ENCODE measurements around the gene PGLYRP3.

PGLYRP3 gene, protein sequence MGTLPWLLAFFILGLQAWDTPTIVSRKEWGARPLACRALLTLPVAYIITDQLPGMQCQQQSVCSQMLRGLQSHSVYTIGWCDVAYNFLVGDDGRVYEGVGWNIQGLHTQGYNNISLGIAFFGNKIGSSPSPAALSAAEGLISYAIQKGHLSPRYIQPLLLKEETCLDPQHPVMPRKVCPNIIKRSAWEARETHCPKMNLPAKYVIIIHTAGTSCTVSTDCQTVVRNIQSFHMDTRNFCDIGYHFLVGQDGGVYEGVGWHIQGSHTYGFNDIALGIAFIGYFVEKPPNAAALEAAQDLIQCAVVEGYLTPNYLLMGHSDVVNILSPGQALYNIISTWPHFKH

GRCh38 chr1:153312570-153313186 is at the start of gene PGLYRP3:
TSS of gene PGLYRP3 (minus strand) at chr1:153312952. CDS start at chr1:153310665, 2,287 bp downstream.
- DNase-seq (ENCODE audit: extremely low read depth in 1 of 2, low read depth in 1 of 2), result no peak

DNA sequence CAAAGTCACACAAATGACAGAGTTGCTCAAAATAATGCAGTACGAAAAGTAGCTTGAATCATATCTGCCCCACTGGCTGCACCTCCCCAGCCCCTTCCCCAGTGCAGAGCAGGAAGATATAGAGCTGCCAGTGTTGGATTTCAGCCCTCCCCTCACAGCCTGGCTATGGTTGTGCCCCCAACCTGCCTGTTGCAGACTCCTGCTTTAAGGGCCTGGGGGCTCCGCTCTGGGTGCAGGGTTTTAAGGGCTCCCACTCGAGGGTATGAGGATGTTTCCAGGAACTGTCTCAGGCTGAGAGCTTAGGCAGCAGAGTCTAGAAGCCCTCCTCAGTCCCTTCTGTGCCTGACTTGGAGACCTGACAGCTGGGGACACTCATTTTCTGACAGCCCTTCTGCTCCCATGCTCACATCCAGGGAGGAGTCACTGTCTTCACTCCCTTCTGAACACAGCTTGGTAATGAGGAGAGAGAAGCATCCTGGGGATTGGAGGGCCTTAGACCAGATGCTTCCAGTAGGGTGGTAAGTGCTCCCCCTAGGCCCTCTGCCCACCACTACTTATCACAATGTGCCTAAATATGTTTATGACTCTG is 49.5 kb upstream of the PGLYRP3 start:
- DNase-seq (ENCODE audit: extremely low read depth in 1 of 2, low read depth in 1 of 2), result no peak

DNA sequence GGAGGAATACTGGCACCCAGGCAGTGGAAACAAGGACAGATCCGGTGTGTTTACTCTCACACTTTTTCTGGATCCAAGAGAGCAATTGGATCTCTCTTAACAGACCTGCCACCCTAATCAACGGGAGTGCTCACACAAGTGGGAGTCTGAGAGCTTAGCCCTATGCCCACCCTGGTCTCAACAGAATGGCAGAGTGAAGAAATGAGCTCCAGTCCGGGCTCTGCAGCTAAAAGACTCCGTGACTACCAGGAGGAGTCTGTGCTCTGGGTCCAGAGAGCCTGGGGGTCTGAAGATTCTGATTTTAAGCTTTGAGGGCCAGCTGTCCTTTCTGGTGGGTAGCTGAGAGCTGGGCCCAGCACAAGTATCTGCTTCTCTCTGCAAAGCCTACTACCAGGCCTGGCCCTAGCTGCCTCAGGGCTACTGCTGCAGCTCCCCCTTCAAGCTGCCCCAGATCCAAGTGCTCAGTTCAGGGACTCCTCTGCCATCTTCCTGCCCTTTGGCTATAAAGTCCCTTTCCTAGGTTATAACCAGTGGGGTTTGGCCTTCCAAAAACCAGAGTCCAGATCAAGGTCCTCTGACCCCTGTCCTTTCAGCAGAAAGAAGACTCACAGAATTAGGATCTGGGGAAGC is 48.8 kb upstream of the PGLYRP3 start:
- DNase-seq (ENCODE audit: extremely low read depth in 1 of 2, low read depth in 1 of 2), result no peak

DNA sequence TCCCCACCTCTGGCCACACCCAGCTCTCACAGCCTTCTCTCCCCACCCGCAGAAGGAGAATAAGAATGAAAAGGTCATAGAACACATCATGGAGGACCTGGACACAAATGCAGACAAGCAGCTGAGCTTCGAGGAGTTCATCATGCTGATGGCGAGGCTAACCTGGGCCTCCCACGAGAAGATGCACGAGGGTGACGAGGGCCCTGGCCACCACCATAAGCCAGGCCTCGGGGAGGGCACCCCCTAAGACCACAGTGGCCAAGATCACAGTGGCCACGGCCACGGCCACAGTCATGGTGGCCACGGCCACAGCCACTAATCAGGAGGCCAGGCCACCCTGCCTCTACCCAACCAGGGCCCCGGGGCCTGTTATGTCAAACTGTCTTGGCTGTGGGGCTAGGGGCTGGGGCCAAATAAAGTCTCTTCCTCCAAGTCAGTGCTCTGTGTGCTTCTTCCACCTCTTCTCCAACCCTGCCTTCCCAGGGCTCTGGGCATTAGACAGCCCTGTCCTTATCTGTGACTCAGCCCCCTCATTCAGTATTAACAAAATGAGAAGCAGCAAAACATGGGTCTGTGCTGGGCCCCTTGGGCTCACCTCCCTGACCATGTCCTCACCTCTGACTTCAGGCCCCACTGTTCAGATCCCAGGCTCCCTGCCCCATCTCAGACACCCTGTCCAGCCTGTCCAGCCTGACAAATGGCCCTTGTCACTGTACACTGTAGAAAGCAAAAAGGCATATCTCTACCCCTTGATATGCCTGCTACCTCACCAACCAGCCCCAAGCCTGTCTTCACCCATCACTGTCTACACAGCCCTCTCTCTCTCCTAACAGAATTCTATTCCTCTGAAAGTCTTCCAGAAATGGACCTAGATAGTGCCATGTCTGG is 48.1 kb upstream of the PGLYRP3 start:
- DNase-seq (ENCODE audit: extremely low read depth in 1 of 2, low read depth in 1 of 2), result no peak

- DNase-seq (ENCODE audit: extremely low read depth in 1 of 2, low read depth in 1 of 2), result no peak
Observed at GRCh38 chr1:153360190-153360589, 47.4 kb upstream of the PGLYRP3 start.

DNA sequence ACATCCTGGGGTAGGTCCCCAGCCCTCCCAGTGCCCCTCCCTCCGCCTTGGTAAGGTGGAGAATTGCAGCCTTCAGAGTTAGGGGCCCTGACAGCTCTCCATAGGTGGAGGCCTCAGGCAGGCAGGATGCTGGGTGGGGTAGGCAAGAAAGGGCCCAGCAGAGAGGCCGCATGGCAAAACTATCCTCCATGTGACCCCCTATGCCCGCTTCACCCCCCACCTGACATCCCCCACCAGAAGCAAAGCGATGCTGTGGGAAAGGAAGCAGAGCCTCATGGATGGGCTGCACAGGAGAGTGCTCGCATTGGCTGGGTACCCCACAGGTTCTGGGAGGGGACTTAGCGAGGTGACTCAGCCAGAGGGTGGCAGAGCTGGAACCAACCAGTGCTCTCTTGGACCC is 46.5 kb upstream of the PGLYRP3 start:
- DNase-seq (ENCODE audit: extremely low read depth in 1 of 2, low read depth in 1 of 2), result no peak

DNA sequence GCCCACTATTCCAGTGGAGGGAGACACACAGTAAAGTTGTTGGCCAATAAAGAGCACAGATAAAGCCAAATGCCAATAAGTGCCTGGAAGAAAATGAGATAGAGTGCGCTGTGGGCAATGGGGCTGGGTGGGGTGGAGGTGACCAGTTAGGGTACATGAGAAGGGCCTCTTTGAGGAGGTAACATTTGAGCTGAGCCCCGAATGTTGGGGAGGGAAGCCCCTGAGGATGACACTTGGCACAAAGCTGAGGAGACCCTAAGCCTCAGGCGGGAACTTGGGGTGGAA is 45.9 kb upstream of the PGLYRP3 start:
- no peak for DNase-seq (ENCODE audit: extremely low read depth in 1 of 2, low read depth in 1 of 2)

DNA sequence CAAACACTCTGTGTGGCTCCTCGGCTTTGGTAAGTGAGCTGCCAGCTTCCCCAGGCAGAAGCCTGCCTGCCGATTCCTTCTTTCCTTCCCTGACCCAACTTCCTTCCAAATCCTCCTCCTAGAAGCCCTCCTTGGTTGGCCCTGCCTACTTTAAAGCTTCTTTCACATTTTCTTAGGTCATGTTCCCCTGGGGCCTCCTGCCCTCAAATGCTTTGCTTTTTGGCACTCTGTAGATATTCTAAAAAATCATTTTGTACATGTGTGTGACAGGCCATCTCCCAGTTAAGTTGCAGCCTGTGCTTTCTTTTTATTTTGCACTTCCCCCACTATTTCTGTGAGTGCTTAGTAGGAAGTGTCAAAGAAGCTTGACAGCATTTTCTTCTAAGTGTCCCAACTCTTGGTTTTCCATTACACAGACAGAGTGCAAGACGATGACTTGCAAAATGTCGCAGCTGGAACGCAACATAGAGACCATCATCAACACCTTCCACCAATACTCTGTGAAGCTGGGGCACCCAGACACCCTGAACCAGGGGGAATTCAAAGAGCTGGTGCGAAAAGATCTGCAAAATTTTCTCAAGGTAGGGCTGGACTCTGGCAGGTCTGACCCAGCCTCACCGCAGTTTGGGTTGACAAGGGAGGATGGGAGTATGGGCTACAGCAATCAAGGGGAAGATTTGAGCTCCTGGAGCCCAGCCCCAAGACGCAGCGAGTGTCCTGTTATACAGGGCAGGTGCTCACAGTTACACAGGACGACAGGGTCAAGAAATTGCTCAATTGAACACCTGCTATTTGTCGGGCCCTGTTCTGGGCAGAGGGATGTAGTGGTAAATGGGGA is 45.3 kb upstream of the PGLYRP3 start, which contains the start of gene S100A9:
Gene S100A9, plus strand, starts transcription at position 2 of the 838 bp plus-strand sequence. Its CDS starts 430 bp downstream, at position 432.
- DNase-seq (ENCODE audit: extremely low read depth in 1 of 2, low read depth in 1 of 2), result no peak

GRCh38 chr1:153357076-153357852 is 44.5 kb upstream of the PGLYRP3 start:
- DNase-seq (ENCODE audit: extremely low read depth in 1 of 2, low read depth in 1 of 2), result no peak

- no peak for DNase-seq (ENCODE audit: extremely low read depth in 1 of 2, low read depth in 1 of 2)
Observed at GRCh38 chr1:153356392-153357075, 43.8 kb upstream of the PGLYRP3 start.

DNA sequence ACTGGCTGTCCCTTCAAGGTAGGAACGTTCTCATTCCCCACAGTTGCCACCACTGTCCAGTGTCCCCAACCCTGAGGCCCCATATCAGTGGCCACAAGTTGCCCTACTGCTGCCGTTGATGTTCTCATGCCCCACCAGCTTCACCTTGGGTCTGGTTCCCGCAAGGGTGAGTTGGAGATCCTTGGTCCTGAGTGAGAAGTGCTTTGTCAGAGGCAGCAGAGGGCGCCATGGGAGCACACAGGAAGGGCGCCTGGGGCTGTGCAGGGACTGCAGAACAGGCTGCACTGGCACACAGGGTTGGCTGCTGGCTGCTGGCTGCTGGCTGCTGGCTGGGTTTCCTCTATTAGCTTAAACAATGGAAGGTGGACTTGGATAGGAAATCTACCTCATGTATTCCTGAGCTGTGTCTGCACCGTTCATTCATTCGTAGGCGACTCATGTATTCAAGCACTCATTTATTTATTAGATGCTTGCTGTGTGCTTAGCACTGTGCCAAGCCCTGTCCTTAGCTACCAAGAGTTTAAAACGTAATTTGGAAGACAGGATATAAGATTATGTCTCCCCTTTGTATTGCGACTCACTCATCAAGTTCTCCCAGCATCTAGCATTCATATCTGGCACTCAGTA is 42.8 kb upstream of the PGLYRP3 start:
- DNase-seq (ENCODE audit: extremely low read depth in 1 of 2, low read depth in 1 of 2), result no peak

DNA sequence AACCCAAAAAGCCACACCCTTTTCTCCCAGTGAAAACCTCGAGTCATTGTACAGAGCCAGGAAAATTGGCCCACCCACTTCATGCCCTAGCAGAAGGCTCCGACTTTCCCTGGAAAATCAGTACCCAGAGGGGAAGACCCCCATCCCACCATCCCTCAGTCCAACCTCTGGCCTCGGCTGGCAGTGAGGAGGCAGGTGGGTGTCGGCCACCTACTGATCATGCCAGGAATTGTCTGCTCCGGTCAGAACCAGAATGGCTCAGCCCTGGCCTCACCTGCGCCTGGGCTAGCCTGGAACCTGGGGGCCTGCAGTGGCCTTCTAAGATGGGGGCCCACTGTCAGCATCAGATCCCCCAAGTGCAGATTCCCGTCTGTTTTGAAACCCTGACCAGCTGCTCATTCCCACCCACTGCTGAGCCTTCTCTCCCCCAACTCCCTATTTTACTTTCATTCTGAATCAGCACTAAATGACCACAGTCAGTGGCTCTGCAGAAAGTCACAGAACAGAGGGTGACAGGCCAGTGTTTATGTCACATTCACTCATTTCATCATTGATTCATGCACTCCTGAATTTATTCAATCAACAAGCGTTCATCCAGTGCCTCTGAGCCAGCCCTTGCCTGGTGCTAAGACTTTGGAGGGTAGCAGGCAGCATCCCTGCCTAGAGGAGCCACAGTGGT is 41.9 kb upstream of the PGLYRP3 start:
- no peak for DNase-seq (ENCODE audit: extremely low read depth in 1 of 2, low read depth in 1 of 2)

DNA sequence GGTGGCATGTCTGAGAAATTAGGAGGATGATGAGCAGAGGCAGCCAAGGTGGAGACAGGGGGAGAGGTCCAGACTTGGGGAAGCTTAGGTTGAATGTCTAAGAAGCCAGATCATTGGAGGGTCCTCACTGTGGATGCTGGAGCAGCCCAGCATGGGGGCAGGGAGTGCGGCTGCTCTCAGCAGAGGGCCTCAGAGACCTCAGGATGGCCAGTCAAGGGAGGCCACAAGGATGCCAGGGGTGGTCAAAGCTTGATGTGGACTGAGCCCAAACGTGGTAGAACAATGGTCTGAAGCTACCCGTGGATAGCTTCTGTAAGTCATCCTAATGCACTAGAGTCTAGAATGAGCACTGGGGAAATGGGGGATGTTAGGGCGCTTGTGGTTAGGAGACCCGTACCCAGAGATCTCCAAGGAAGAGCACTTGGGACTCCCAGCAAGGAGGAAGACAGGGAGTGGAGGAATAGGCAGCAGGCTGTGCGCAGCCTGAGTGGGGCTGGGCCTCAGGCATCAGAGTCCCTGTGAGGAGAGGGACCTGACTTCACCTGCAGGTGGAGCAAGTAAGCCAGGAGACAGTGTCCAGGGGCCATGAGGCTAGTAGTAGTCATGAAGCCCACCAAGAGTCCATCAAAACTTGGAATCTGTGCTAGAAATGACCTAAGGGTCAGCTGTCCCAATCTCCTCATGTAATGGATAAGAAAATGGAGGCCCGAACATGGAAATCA is 40.6 kb upstream of the PGLYRP3 start:
- no peak for DNase-seq (ENCODE audit: extremely low read depth in 1 of 2, low read depth in 1 of 2)

- peak; percentile 12 to 41 for DNase-seq (ENCODE audit: extremely low read depth in 1 of 2, low read depth in 1 of 2)
Observed at GRCh38 chr1:153352523-153352922, 39.8 kb upstream of the PGLYRP3 start.

DNA sequence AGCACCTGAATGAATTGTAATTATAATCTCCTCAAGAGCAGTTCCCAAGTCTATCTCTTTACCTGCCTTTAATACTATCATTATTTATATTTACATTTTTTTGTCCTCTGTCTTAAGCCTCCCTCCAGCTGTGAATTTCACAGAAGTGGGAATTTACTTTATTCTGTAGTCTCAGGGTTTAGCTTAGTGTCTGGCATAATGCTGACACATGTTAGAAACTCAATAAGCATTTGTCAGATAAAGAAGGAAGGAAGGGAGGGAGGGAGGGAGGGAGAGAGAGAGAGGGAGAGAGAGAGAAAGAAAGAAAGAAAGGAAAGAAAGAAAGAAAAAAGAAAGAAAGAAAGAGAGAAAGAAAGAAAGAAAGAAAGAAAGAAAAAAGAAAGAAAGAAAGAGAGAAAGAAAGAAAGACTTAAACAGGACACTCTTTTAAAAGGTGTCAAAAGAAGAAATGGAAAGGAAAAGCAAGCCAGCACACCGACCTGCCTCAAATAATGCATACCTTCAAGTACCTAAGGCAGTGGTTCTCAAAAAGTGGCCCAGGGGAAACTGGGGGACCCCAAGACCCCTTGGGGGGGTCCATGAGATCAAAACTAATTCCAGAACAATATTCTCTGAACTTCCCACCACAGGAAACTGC is 37.7 kb upstream of the PGLYRP3 start:
- DNase-seq (ENCODE audit: extremely low read depth in 1 of 2, low read depth in 1 of 2), result no peak

Measured in activated CD8-positive, alpha-beta memory T cell treated with anti-CD3 and anti-CD28 coated beads for 1 hour (primary cell).